VCaP (cell line): ENCODE measurements around the gene HIVEP1.

ENCODE experiments used
- H3K27ac ChIP-seq: fragments of 450-650 bp; 2 replicates; pipeline ENCODE4 v1.5.1; 2017
- TF ChIP-seq, protein P1 (sequence below): fragments of 450-650 bp; conservative IDR thresholded peaks from 2 replicates; pipeline ENCODE4 v1.5.1; 2017; ENCODE audit warnings: mild to moderate bottlenecking, moderate library complexity

The HIVEP1 gene

DNA sequence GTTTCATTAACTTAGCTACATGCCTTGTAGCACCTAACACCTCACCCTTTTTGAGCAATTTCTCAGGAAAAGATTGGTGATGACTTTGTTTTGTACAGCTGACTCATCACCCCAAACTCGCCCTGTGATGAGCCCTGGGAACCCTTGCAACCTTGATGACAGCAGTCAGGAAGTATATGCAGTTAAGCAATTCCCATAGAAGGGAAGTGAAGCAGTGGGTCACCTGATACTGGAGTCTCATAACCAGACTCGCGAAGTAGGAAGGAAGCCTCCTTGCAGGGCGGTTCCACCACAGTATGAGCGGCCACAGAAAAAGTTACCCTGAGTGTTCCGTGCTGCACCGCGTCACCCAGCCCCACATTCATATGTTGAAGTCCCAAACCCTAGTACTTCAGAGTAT is 196.1 kb downstream of the HIVEP1 start:
- H3K27ac ChIP-seq: no peak overlapping the region
- TF ChIP-seq, protein P1, sequence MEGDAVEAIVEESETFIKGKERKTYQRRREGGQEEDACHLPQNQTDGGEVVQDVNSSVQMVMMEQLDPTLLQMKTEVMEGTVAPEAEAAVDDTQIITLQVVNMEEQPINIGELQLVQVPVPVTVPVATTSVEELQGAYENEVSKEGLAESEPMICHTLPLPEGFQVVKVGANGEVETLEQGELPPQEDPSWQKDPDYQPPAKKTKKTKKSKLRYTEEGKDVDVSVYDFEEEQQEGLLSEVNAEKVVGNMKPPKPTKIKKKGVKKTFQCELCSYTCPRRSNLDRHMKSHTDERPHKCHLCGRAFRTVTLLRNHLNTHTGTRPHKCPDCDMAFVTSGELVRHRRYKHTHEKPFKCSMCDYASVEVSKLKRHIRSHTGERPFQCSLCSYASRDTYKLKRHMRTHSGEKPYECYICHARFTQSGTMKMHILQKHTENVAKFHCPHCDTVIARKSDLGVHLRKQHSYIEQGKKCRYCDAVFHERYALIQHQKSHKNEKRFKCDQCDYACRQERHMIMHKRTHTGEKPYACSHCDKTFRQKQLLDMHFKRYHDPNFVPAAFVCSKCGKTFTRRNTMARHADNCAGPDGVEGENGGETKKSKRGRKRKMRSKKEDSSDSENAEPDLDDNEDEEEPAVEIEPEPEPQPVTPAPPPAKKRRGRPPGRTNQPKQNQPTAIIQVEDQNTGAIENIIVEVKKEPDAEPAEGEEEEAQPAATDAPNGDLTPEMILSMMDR: no peak

DNA sequence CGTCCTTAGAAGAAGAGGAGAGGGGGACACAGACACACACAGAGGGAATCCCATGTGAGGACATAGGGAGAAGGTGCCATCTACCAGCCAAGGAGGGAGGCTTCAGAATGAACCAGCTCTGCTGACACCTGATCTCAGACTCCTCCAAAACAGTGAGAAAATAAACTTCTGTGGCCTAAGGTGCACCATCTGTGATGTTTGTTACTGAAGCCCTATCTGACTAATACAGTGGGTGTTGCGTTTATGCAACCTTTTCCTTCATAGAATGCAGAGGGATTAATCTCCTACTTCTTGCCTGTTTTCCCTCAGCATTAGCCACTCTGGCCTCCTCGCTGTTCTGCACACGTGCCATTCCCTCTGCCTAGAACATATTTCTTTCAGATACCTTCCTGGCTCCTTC is 196.6 kb downstream of the HIVEP1 start:
- TF ChIP-seq, protein P1: no peak
- H3K27ac ChIP-seq: no peak overlapping the region
